ENCODE measurements around the gene PDE6B.

- TF ChIP-seq, protein P1, sequence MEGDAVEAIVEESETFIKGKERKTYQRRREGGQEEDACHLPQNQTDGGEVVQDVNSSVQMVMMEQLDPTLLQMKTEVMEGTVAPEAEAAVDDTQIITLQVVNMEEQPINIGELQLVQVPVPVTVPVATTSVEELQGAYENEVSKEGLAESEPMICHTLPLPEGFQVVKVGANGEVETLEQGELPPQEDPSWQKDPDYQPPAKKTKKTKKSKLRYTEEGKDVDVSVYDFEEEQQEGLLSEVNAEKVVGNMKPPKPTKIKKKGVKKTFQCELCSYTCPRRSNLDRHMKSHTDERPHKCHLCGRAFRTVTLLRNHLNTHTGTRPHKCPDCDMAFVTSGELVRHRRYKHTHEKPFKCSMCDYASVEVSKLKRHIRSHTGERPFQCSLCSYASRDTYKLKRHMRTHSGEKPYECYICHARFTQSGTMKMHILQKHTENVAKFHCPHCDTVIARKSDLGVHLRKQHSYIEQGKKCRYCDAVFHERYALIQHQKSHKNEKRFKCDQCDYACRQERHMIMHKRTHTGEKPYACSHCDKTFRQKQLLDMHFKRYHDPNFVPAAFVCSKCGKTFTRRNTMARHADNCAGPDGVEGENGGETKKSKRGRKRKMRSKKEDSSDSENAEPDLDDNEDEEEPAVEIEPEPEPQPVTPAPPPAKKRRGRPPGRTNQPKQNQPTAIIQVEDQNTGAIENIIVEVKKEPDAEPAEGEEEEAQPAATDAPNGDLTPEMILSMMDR (IDR thresholded peaks at IDR 0.05) = no peak
- TF ChIP-seq ZFX (IDR thresholded peaks at IDR 0.05; ENCODE audit: borderline replicate concordance) = no peak
Measured at GRCh38 chr4:675036-675882, 49.9 kb downstream of the PDE6B start.
